Testis (tissue), 2 donors: Measurements from ENCODE around the gene KRT15.

Experiments
- POLR2A ChIP-seq: fragments of 450-650 bp; IDR thresholded peaks from one replicate; pipeline ENCODE4 v1.6.1; 2017; ENCODE audit warnings: antibody characterized with exemption, mild to moderate bottlenecking, moderate library complexity
- TF ChIP-seq, protein P1 (sequence below), 3 experiments: fragments of 450-650 bp in 2 of 3; fragments of 200-600 bp in 1 of 3; sonication (generic) in 1 of 3; IDR thresholded peaks; one replicate each; pipeline ENCODE4 v1.5.1; 2016 to 2019; ENCODE audit warnings: antibody characterized with exemption in 3 of 3, mild to moderate bottlenecking in 2 of 3, moderate library complexity in 1 of 3

DNA sequence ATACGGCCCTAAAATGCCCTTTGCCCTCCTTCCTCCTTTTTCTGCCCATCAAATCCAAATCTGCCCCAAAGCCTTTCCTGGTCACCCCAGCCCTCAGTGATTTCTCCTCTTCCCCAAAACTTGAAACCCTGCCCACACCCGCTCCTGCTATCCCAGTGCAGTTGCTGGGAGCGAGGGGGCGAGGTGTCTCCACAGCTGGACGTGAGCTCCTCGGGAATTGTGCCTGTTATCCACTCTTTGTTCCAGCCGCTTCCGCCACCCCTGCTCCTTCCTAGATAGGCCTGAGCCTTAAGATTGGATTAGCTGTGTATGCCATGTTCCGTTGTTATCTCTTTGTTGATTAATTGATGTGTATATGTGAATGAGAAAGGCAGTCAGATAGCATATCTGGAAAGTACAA lies 35.2 kb downstream of the KRT15 start:
- TF ChIP-seq, protein P1, sequence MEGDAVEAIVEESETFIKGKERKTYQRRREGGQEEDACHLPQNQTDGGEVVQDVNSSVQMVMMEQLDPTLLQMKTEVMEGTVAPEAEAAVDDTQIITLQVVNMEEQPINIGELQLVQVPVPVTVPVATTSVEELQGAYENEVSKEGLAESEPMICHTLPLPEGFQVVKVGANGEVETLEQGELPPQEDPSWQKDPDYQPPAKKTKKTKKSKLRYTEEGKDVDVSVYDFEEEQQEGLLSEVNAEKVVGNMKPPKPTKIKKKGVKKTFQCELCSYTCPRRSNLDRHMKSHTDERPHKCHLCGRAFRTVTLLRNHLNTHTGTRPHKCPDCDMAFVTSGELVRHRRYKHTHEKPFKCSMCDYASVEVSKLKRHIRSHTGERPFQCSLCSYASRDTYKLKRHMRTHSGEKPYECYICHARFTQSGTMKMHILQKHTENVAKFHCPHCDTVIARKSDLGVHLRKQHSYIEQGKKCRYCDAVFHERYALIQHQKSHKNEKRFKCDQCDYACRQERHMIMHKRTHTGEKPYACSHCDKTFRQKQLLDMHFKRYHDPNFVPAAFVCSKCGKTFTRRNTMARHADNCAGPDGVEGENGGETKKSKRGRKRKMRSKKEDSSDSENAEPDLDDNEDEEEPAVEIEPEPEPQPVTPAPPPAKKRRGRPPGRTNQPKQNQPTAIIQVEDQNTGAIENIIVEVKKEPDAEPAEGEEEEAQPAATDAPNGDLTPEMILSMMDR (IDR thresholded peaks at IDR 0.05): no peak
- TF ChIP-seq POLR2A: no peak
